DND-41 (cell line): ENCODE measurements around the gene NR0B2.

Experiments
- ATAC-seq: fragments of 200-7000 bp; cut with Tn5 transposase; 3 replicates; pipeline ENCODE4 v1.9.1; 2021; ENCODE audit warnings: low read depth; ENCODE audit not compliant: insufficient read depth
- DNase-seq: peaks from one replicate; pipeline ENCODE4 v3.0.0-alpha.2; 2020
- H2AFZ ChIP-seq: 2 replicates; pipeline ENCODE4 v1.6.0; 2012; ENCODE audit warnings: low read depth, low read length
- H3K27ac ChIP-seq: 2 replicates; pipeline ENCODE4 v1.5.1; 2012; ENCODE audit warnings: low read length, inconsistent platforms
- H3K27me3 ChIP-seq: fragments of 200-600 bp; sonication (generic); 2 replicates; pipeline ENCODE4 v1.6.0; 2012; ENCODE audit warnings: low read length, mild to moderate bottlenecking, inconsistent platforms; ENCODE audit not compliant: insufficient read depth, poor library complexity
- H3K36me3 ChIP-seq: 2 replicates; pipeline ENCODE4 v1.5.1; 2012; ENCODE audit warnings: low read length, inconsistent platforms; ENCODE audit not compliant: insufficient read depth
- H3K4me1 ChIP-seq: 2 replicates; pipeline ENCODE4 v1.5.1; 2012; ENCODE audit warnings: mild to moderate bottlenecking, low read length; ENCODE audit not compliant: insufficient read depth
- H3K4me2 ChIP-seq: 2 replicates; pipeline ENCODE4 v1.6.0; 2012; ENCODE audit warnings: mild to moderate bottlenecking, moderate library complexity, low read length, inconsistent platforms; ENCODE audit not compliant: insufficient read depth
- H3K4me3 ChIP-seq, 2 experiments: fragments of 200-600 bp in 1 of 2; shearing (Covaris generic) in 1 of 2; 2 replicates each; pipeline ENCODE4 v1.5.1; 2012 to 2016; ENCODE audit warnings: inconsistent platforms in 2 of 2, low read length in 2 of 2, mild to moderate bottlenecking in 2 of 2, low read depth in 1 of 2, moderate library complexity in 1 of 2
- H3K79me2 ChIP-seq: 2 replicates; pipeline ENCODE4 v1.6.0; 2012; ENCODE audit warnings: low read length, inconsistent platforms; ENCODE audit not compliant: insufficient read depth
- H3K9ac ChIP-seq: 2 replicates; pipeline ENCODE4 v1.6.0; 2012; ENCODE audit warnings: low read depth, mild to moderate bottlenecking, inconsistent platforms, low read length, moderate library complexity
- H3K9me3 ChIP-seq: 2 replicates; pipeline ENCODE4 v1.5.1; 2012; ENCODE audit warnings: low read length, moderate library complexity, mild to moderate bottlenecking, inconsistent platforms; ENCODE audit not compliant: insufficient read depth, severe bottlenecking
- H4K20me1 ChIP-seq: 2 replicates; pipeline ENCODE4 v1.6.0; 2012; ENCODE audit warnings: low read length; ENCODE audit not compliant: insufficient read depth
- EZH2 ChIP-seq: IDR thresholded peaks from 3 replicates; pipeline ENCODE4 v1.6.1; 2012; ENCODE audit warnings: borderline replicate concordance, low read depth, mild to moderate bottlenecking, moderate library complexity, low read length, inconsistent platforms; ENCODE audit not compliant: severe bottlenecking
- TF ChIP-seq, protein P1 (sequence below): IDR thresholded peaks from 2 replicates; pipeline ENCODE4 v1.5.1; 2012; ENCODE audit warnings: borderline replicate concordance, low read length, moderate library complexity, mild to moderate bottlenecking; ENCODE audit not compliant: poor library complexity, severe bottlenecking; ENCODE audit errors: extremely low read depth

NR0B2 gene

DNA sequence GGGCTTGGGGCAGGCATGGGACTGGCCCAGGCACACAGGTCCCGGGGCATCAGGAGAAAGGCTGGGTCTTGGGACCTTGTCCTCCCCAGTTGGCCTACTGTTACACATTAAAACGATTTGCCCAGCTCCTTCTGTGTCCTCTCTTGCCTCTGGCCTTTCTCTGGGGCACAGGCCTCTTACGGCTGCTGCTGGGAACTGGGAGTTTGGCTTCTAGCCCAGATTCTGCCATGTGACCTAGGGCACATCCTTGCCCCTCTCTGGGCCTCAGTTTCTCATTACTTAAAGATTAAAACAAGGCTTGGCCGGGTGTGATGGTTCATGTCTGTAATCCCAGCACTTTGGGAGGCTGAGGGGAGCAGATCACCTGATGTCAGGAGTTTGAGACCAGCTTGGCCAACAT, 32.5 kb upstream of the NR0B2 start:
- Histone ChIP-seq H3K79me2 (no peaks in the 10 kb centered on the region), H4K20me1 (peaks cover 3% of the 10 kb centered on the region; the same call in 1 of the 2 replicates), H3K4me3 (no peak overlapping the region), H3K36me3 (peaks cover 54% of the 10 kb centered on the region), H3K9me3 (no peaks in the 10 kb centered on the region), H2AFZ (no peak overlapping the region), H3K27ac (no peak overlapping the region), H3K27me3 (no peaks in the 10 kb centered on the region), H3K4me2 (no peak overlapping the region), H3K4me1 (no peaks in the 10 kb centered on the region), H3K9ac (no peak overlapping the region)
- DNase-seq (no peak), ATAC-seq (no peak)
- TF ChIP-seq EZH2, result no peak
- TF ChIP-seq, protein P1, sequence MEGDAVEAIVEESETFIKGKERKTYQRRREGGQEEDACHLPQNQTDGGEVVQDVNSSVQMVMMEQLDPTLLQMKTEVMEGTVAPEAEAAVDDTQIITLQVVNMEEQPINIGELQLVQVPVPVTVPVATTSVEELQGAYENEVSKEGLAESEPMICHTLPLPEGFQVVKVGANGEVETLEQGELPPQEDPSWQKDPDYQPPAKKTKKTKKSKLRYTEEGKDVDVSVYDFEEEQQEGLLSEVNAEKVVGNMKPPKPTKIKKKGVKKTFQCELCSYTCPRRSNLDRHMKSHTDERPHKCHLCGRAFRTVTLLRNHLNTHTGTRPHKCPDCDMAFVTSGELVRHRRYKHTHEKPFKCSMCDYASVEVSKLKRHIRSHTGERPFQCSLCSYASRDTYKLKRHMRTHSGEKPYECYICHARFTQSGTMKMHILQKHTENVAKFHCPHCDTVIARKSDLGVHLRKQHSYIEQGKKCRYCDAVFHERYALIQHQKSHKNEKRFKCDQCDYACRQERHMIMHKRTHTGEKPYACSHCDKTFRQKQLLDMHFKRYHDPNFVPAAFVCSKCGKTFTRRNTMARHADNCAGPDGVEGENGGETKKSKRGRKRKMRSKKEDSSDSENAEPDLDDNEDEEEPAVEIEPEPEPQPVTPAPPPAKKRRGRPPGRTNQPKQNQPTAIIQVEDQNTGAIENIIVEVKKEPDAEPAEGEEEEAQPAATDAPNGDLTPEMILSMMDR, result no peak

DNA sequence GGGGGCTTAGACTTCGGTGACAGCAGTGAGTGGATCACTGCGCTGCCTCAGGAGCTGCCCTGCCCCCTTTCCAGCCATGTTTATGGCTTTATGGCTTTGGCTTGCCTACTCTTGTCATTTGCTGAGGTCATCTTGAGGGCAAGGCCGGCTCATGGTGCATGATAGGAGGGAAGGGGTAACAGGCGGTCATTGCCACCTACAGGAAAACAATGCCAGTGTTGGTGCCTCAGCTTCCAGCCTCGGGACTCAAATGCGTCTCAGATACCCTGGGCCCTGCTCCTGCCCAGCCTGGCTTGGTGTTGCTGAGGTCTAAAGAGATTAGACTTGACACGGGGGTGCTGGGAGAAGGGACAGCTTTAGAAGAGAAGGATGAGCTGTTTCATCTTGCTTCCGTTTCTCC, 32.0 kb upstream of the NR0B2 start:
- no peaks in the 10 kb centered on the region for H3K79me2 ChIP-seq
- no peak for TF ChIP-seq EZH2
- TF ChIP-seq, protein P1, result no peak
- H3K9ac ChIP-seq, result no peak overlapping the region
- H3K36me3 ChIP-seq, result peaks cover 57% of the 10 kb centered on the region
- ATAC-seq (no peak), DNase-seq (no peak)
- peaks cover 3% of the 10 kb centered on the region; the same call in 1 of the 2 replicates for H4K20me1 ChIP-seq
- H2AFZ ChIP-seq, result no peak overlapping the region
- no peaks in the 10 kb centered on the region for H3K4me1 ChIP-seq
- H3K27me3 ChIP-seq, result no peaks in the 10 kb centered on the region
- no peaks in the 10 kb centered on the region for H3K9me3 ChIP-seq
- no peak overlapping the region for H3K4me3 ChIP-seq
- H3K4me2 ChIP-seq, result no peak overlapping the region
- H3K27ac ChIP-seq, result no peak overlapping the region

DNA sequence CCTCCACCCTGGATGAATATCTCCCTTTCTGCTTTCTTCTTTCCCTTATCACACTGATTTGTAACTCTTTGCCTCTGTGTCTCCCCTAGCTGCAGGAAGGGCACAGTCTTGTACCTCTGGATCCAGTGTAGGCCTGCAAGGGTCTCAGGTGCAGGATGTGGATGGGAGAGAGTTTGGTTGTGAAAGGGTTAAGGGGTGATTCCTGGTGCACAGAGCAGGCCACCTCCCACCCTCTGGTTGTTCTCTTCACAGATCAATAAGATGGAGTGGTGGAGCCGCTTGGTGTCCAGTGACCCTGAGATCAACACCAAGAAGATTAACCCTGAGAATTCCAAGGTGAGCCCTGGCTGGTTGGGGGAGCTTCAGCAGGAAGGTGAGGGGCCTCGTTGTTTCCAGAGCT, 31.4 kb upstream of the NR0B2 start:
- Histone ChIP-seq H3K36me3 (peaks cover 57% of the 10 kb centered on the region), H3K9ac (no peak overlapping the region), H2AFZ (no peak overlapping the region), H3K9me3 (no peaks in the 10 kb centered on the region), H3K4me2 (no peak overlapping the region), H3K27ac (no peak overlapping the region), H3K4me3 (no peak overlapping the region), H4K20me1 (peaks cover 3% of the 10 kb centered on the region; the same call in 1 of the 2 replicates), H3K27me3 (no peaks in the 10 kb centered on the region), H3K79me2 (no peaks in the 10 kb centered on the region), H3K4me1 (no peaks in the 10 kb centered on the region)
- TF ChIP-seq EZH2, result no peak
- TF ChIP-seq, protein P1, result no peak
- no peak for ATAC-seq
- no peak for DNase-seq

DNA sequence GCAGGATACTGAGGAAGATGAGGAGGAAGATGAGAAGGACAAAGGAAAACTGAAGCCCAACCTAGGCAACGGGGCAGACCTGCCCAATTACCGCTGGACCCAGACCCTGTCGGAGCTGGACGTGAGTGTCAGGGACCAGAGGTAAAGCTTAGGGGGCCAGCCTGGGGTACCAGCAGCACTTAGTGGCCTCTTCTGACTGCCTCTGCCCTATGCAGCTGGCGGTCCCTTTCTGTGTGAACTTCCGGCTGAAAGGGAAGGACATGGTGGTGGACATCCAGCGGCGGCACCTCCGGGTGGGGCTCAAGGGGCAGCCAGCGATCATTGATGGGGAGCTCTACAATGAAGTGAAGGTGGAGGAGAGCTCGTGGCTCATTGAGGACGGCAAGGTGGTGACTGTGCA, 28.9 kb upstream of the NR0B2 start:
- TF ChIP-seq, protein P1, result no peak
- TF ChIP-seq EZH2, result no peak
- Histone ChIP-seq H3K4me2 (no peak overlapping the region), H4K20me1 (peaks cover 25% of the 10 kb centered on the region), H3K27me3 (no peaks in the 10 kb centered on the region), H3K36me3 (peaks cover 79% of the 10 kb centered on the region), H3K4me3 (no peak overlapping the region), H3K79me2 (peaks cover 23% of the 10 kb centered on the region), H3K9me3 (no peaks in the 10 kb centered on the region), H3K9ac (no peak overlapping the region), H3K27ac (no peak overlapping the region), H2AFZ (no peak overlapping the region), H3K4me1 (no peaks in the 10 kb centered on the region)
- ATAC-seq, result no peak
- no peak for DNase-seq
